BLaER1 (cell line): ENCODE results near the gene SP140.

Experiments
- H3K27ac ChIP-seq: shearing (Covaris generic); formaldehyde crosslinking; 2 replicates; pipeline ENCODE4 v1.8.1; 2022
- H3K27me3 ChIP-seq: shearing (Covaris generic); formaldehyde crosslinking; 2 replicates; pipeline ENCODE4 v1.8.1; 2022
- H3K36me3 ChIP-seq: shearing (Covaris generic); formaldehyde crosslinking; 2 replicates; pipeline ENCODE4 v1.8.1; 2022
- H3K4me1 ChIP-seq: shearing (Covaris generic); formaldehyde crosslinking; 2 replicates; pipeline ENCODE4 v1.8.1; 2022
- H3K4me2 ChIP-seq: shearing (Covaris generic); formaldehyde crosslinking; 2 replicates; pipeline ENCODE4 v1.8.1; 2022
- H3K4me3 ChIP-seq: shearing (Covaris generic); formaldehyde crosslinking; 2 replicates; pipeline ENCODE4 v1.8.1; 2022
- H3K9ac ChIP-seq: shearing (Covaris generic); formaldehyde crosslinking; 2 replicates; pipeline ENCODE4 v1.8.1; 2022
- H3K9me3 ChIP-seq: shearing (Covaris generic); formaldehyde crosslinking; 2 replicates; pipeline ENCODE4 v1.8.1; 2022
- H4K20me1 ChIP-seq: shearing (Covaris generic); formaldehyde crosslinking; 2 replicates; pipeline ENCODE4 v1.8.1; 2022
- Cebpa-rat ChIP-seq: shearing (Covaris generic); IDR thresholded peaks from 2 replicates; pipeline ENCODE4 v1.8.1; 2022

SP140 gene

GRCh38 chr2:230343747-230344146 is 118.2 kb downstream of the SP140 start:
- TF ChIP-seq Cebpa-rat = no peak
- no peak overlapping the region for H3K4me2 ChIP-seq
- peaks cover 37% of the 10 kb centered on the region for H3K36me3 ChIP-seq
- peaks cover 59% of the 10 kb centered on the region for H3K9me3 ChIP-seq
- no peaks in the 10 kb centered on the region for H3K4me1 ChIP-seq
- H3K27me3 ChIP-seq = no peaks in the 10 kb centered on the region
- H3K27ac ChIP-seq = no peak overlapping the region
- H3K4me3 ChIP-seq = no peak overlapping the region
- no peak overlapping the region for H3K9ac ChIP-seq
- no peaks in the 10 kb centered on the region for H4K20me1 ChIP-seq

- no peaks in the 10 kb centered on the region for H4K20me1 ChIP-seq
- H3K9me3 ChIP-seq = peaks cover 59% of the 10 kb centered on the region
- no peak overlapping the region for H3K9ac ChIP-seq
- no peak overlapping the region for H3K4me2 ChIP-seq
- TF ChIP-seq Cebpa-rat = no peak
- no peak overlapping the region for H3K27ac ChIP-seq
- no peaks in the 10 kb centered on the region for H3K4me1 ChIP-seq
- no peak overlapping the region for H3K4me3 ChIP-seq
- peaks cover 37% of the 10 kb centered on the region for H3K36me3 ChIP-seq
- no peaks in the 10 kb centered on the region for H3K27me3 ChIP-seq
Measured at GRCh38 chr2:230346465-230346864, 120.9 kb downstream of the SP140 start.

DNA sequence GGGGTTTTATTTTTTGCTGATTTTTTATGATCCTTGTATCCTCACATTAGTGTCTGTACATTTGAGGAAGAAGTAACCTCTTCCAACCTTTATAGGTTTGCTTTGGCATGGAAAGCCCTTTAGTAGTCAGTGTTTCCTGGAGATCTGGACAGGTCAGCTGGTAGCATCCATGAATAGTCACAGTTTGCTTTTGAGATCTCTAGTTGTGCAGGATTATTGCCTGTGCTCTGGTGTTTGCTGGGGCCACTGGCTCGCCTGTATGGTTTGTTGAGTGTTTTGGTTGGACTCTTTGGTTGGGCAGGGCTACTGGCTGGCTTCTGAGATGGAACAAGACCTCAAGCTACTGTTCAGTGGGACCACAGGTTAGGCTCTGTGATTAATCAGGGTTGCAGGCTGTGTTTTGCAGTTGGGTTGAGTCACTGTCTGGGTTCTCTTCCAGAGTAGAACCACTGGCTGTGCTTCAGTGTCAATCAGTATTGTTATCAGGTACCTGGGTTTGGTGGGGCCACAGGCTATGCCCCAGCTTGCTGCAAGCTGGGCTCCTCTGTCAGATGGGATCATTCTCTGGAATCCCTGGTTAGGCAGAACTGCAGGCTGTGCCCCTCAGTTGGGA is 121.5 kb downstream of the SP140 start:
- Histone ChIP-seq H3K9me3 (peaks cover 56% of the 10 kb centered on the region), H3K27ac (no peak overlapping the region), H3K9ac (no peak overlapping the region), H3K27me3 (no peaks in the 10 kb centered on the region), H3K4me3 (no peak overlapping the region), H4K20me1 (no peaks in the 10 kb centered on the region), H3K4me2 (no peak overlapping the region), H3K4me1 (no peaks in the 10 kb centered on the region), H3K36me3 (peaks cover 37% of the 10 kb centered on the region)
- TF ChIP-seq Cebpa-rat = no peak

DNA sequence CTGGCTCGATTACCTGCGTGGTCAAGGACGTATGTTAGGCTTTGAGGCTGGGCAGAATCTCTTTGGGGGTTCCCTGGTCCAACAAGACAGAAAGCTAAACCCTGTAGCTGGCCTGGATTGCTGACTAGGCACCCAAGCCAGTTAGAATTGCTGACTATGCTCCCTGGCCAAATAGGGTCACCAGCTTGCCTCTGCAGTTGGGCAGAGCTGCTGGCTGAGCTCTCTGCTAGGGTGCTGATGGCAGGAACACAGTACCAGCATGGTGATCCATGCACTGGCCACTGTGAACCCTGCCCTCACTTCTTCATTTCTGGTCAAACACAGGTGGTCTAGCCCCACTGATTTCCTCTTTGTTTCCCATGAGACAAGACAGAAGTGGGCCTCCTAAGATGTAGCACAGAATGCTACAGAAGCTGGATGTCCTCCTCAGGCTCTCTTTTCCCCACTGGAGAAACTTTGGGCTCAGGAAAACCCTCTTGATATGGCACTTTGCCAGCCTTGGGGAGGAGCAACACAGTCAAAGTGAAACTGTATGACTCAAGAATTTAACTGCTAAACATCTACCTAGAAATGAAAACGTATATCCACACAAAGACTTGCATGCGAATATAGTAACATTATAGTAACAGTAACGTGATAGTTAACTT is 122.2 kb downstream of the SP140 start:
- Histone ChIP-seq H3K4me2 (peak overlapping the region; percentile 21; the same call in 1 of the 2 replicates), H3K9me3 (peaks cover 51% of the 10 kb centered on the region), H3K4me3 (no peak overlapping the region), H3K4me1 (no peaks in the 10 kb centered on the region), H3K27me3 (no peaks in the 10 kb centered on the region), H3K27ac (no peak overlapping the region), H4K20me1 (no peaks in the 10 kb centered on the region), H3K36me3 (peaks cover 36% of the 10 kb centered on the region), H3K9ac (no peak overlapping the region)
- TF ChIP-seq Cebpa-rat = no peak

- Histone ChIP-seq H3K9me3 (peaks cover 41% of the 10 kb centered on the region), H3K27me3 (no peaks in the 10 kb centered on the region), H3K4me2 (no peak overlapping the region), H3K27ac (no peak overlapping the region), H3K36me3 (peaks cover 26% of the 10 kb centered on the region), H3K4me3 (no peak overlapping the region), H4K20me1 (no peaks in the 10 kb centered on the region), H3K4me1 (no peaks in the 10 kb centered on the region), H3K9ac (no peak overlapping the region)
- no peak for TF ChIP-seq Cebpa-rat
Measured at GRCh38 chr2:230348787-230349186, 123.3 kb downstream of the SP140 start.

DNA sequence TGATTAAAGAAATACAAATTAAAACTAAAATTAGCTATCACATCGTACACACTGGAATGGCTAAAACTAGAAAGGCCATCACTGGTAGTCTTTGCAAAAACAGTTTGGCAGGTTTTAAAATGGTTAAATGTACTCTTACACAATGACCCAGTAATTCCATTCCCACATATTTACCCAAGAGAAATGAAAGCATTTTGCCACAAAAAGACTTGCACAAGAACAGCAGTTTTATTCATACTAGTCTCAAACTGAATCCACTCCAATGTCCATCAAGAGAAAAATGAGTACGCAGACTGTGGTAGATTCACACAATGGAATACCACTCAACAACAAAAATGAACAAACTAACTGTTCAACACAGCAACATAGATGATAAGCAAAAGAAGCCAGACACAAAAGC is 130.5 kb downstream of the SP140 start:
- no peak overlapping the region for H3K4me2 ChIP-seq
- no peak for TF ChIP-seq Cebpa-rat

DNA sequence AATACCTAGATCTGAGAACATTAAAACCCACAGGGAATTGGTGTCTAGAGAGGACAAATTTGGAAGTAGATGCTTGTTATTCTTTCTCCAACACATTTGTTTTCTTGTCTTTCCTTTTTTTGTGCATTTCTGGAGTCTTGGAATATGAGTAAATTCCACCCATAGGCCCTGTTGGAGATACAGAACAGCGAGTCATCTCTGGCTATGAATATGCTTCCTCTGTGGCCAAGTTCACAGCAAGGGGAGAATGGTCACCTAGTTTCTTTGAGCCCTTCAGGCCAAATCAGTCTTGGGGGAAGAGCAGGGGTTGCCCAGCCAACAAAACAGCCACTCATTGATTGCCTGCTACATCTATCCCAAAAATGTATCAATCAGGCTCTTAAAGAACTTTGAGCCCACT is 132.8 kb downstream of the SP140 start:
- H3K4me1 ChIP-seq = peaks cover 12% of the 10 kb centered on the region
- H4K20me1 ChIP-seq = no peaks in the 10 kb centered on the region
- H3K9me3 ChIP-seq = peaks cover 11% of the 10 kb centered on the region; the same call in 1 of the 2 replicates
- no peak overlapping the region for H3K4me3 ChIP-seq
- H3K9ac ChIP-seq = no peak overlapping the region
- TF ChIP-seq Cebpa-rat = no peak
- H3K27ac ChIP-seq = no peak overlapping the region
- H3K4me2 ChIP-seq = no peak overlapping the region
- no peaks in the 10 kb centered on the region for H3K27me3 ChIP-seq
- peaks cover 46% of the 10 kb centered on the region for H3K36me3 ChIP-seq

More for the DNA sequence above, 130.5 kb downstream of the SP140 start:
- Histone ChIP-seq H3K9ac (no peak overlapping the region), H3K27me3 (no peaks in the 10 kb centered on the region), H3K27ac (no peak overlapping the region), H3K4me3 (no peak overlapping the region), H3K9me3 (peaks cover 11% of the 10 kb centered on the region; the same call in 1 of the 2 replicates), H3K36me3 (peaks cover 28% of the 10 kb centered on the region), H3K4me1 (no peaks in the 10 kb centered on the region), H4K20me1 (no peaks in the 10 kb centered on the region)

DNA sequence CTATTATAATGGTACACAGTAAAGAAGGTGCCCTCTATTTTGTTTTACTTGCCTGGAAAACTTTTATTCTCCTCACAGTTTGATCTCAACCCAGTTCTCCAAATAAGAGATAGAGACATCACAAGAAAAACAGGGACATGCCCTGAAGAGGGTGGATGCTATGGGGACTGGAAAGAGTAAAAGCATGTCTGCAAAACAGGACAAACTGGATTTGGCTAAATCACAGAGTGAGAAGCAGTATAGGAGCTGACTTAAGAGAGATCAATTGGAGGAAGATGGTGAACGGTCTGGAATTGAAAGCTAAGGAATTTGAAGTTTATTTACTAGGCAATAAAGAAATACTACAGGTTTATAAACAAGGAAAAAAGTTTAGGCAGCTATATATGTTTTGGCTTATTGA is 134.5 kb downstream of the SP140 start:
- Histone ChIP-seq H3K9me3 (peaks cover 11% of the 10 kb centered on the region; the same call in 1 of the 2 replicates), H3K27me3 (no peaks in the 10 kb centered on the region), H3K4me2 (no peak overlapping the region), H3K4me1 (peaks cover 12% of the 10 kb centered on the region), H3K4me3 (no peak overlapping the region), H4K20me1 (no peaks in the 10 kb centered on the region), H3K27ac (no peak overlapping the region), H3K36me3 (peaks cover 46% of the 10 kb centered on the region), H3K9ac (no peak overlapping the region)
- no peak for TF ChIP-seq Cebpa-rat

- peak overlapping the region; percentile 40 for H3K4me2 ChIP-seq
- no peaks in the 10 kb centered on the region for H3K27me3 ChIP-seq
Measured at GRCh38 chr2:230362030-230362691, 136.6 kb downstream of the SP140 start.

More at GRCh38 chr2:230362030-230362691, 136.6 kb downstream of the SP140 start:
- peaks cover 12% of the 10 kb centered on the region for H3K4me1 ChIP-seq
- peaks cover 52% of the 10 kb centered on the region for H3K36me3 ChIP-seq
- no peak overlapping the region for H3K4me3 ChIP-seq
- no peak for TF ChIP-seq Cebpa-rat
- peaks cover 7% of the 10 kb centered on the region; the same call in 1 of the 2 replicates for H3K9me3 ChIP-seq
- H3K9ac ChIP-seq = no peak overlapping the region
- H3K27ac ChIP-seq = no peak overlapping the region
- H4K20me1 ChIP-seq = no peaks in the 10 kb centered on the region
